Activated CD4-positive, alpha-beta T cell treated with anti-CD3 and anti-CD28 coated beads, Interleukin-2, amount 10 ng/mL, durations not matched to agents 24 days and 14 days (primary cell): ENCODE measurements around the gene PIK3C2A. TPM values are rescaled to one million over a fixed set of nuclear protein-coding genes. Genes with fewer than 3 reads are reported as not detected.

ENCODE experiments used
- DNase-seq: peaks from one replicate; pipeline ENCODE4 v3.0.0; 2022
- H3K27ac Mint-ChIP-seq: one replicate; pipeline ENCODE4 v1.8.0; 2022; ENCODE audit warnings: mild to moderate bottlenecking, mixed read lengths
- H3K27me3 Mint-ChIP-seq: one replicate; pipeline ENCODE4 v1.8.0; 2022; ENCODE audit warnings: mixed read lengths
- H3K36me3 Mint-ChIP-seq: one replicate; pipeline ENCODE4 v1.8.0; 2022; ENCODE audit warnings: low read depth, mild to moderate bottlenecking, mixed read lengths
- H3K4me1 Mint-ChIP-seq: one replicate; pipeline ENCODE4 v1.8.0; 2021; ENCODE audit warnings: mixed read lengths
- H3K4me3 Mint-ChIP-seq: one replicate; pipeline ENCODE4 v1.8.0; 2022; ENCODE audit warnings: mild to moderate bottlenecking, moderate library complexity, mixed read lengths
- H3K9me3 Mint-ChIP-seq: one replicate; pipeline ENCODE4 v1.8.0; 2021; ENCODE audit warnings: mixed read lengths
- intact Hi-C: fragments of 100-400 bp; cut with micrococcal nuclease; formaldehyde crosslinking; loops from one replicate; pipeline ENCODE4 v1.15.1; 2023
- total RNA-seq: library from RNA; stranded (reverse); gene quantifications from 2 replicates; pipeline ENCODE4 v1.2.3, GENCODE V29; 2022

Gene PIK3C2A
- total RNA-seq, 1 donor from 2014 or later = 35.3 TPM

GRCh38 chr11:17197431-17197898 is 10.3 kb downstream of the PIK3C2A start:
- peaks cover 22% of the 10 kb centered on the region for H3K36me3 Mint-ChIP-seq
- DNase-seq = no peak
- peaks cover 2% of the 10 kb centered on the region for H3K4me1 Mint-ChIP-seq
- intact Hi-C loops = no loop called here
- H3K4me3 Mint-ChIP-seq = no peak overlapping the region
- no peaks in the 10 kb centered on the region for H3K9me3 Mint-ChIP-seq
- H3K27ac Mint-ChIP-seq = no peak overlapping the region
- H3K27me3 Mint-ChIP-seq = no peaks in the 10 kb centered on the region

GRCh38 chr11:17188675-17189074 is 19.1 kb downstream of the PIK3C2A start:
- peaks cover 5% of the 10 kb centered on the region for H3K4me1 Mint-ChIP-seq
- no peaks in the 10 kb centered on the region for H3K27me3 Mint-ChIP-seq
- H3K27ac Mint-ChIP-seq = peak overlapping the region; percentile 17
- intact Hi-C loops = no loop called here
- H3K9me3 Mint-ChIP-seq = no peaks in the 10 kb centered on the region
- no peak overlapping the region for H3K4me3 Mint-ChIP-seq
- peaks cover 12% of the 10 kb centered on the region for H3K36me3 Mint-ChIP-seq
- no peak for DNase-seq

GRCh38 chr11:17186932-17187692 is 20.7 kb downstream of the PIK3C2A start:
- Mint-ChIP-seq H3K27me3 (no peaks in the 10 kb centered on the region), H3K27ac (no peak overlapping the region), H3K9me3 (no peaks in the 10 kb centered on the region), H3K4me1 (peaks cover 5% of the 10 kb centered on the region), H3K36me3 (peaks cover 7% of the 10 kb centered on the region), H3K4me3 (no peak overlapping the region)
- no peak for DNase-seq
- intact Hi-C loops = no loop called here

- DNase-seq = no peak
- Mint-ChIP-seq H3K4me1 (peaks cover 5% of the 10 kb centered on the region), H3K27me3 (no peaks in the 10 kb centered on the region), H3K36me3 (peaks cover 7% of the 10 kb centered on the region), H3K4me3 (no peak overlapping the region), H3K27ac (no peak overlapping the region), H3K9me3 (no peaks in the 10 kb centered on the region)
- intact Hi-C loops = no loop called here
These were observed 21.8 kb downstream of the PIK3C2A start for GRCh38 chr11:17185938-17186337.

- no peaks in the 10 kb centered on the region for H3K27me3 Mint-ChIP-seq
- peaks cover 6% of the 10 kb centered on the region for H3K36me3 Mint-ChIP-seq
- H3K4me3 Mint-ChIP-seq = no peak overlapping the region
- DNase-seq = no peak
- no peaks in the 10 kb centered on the region for H3K9me3 Mint-ChIP-seq
- peaks cover 5% of the 10 kb centered on the region for H3K4me1 Mint-ChIP-seq
- H3K27ac Mint-ChIP-seq = no peak overlapping the region
- intact Hi-C loops = no loop called here
These were observed 22.8 kb downstream of the PIK3C2A start for GRCh38 chr11:17184882-17185587.

GRCh38 chr11:17183836-17184235 is 23.9 kb downstream of the PIK3C2A start:
- intact Hi-C loops = no loop called here
- no peak for DNase-seq
- Mint-ChIP-seq H3K27ac (no peak overlapping the region), H3K27me3 (no peaks in the 10 kb centered on the region), H3K4me3 (no peak overlapping the region), H3K36me3 (peaks cover 6% of the 10 kb centered on the region), H3K9me3 (no peaks in the 10 kb centered on the region), H3K4me1 (peaks cover 5% of the 10 kb centered on the region)

GRCh38 chr11:17179970-17180369 is 27.8 kb downstream of the PIK3C2A start:
- Mint-ChIP-seq H3K27ac (no peak overlapping the region), H3K4me1 (no peaks in the 10 kb centered on the region), H3K27me3 (no peaks in the 10 kb centered on the region), H3K9me3 (no peaks in the 10 kb centered on the region), H3K36me3 (peaks cover 2% of the 10 kb centered on the region), H3K4me3 (no peak overlapping the region)
- no peak for DNase-seq
- intact Hi-C loops = no loop called here

- no peak for DNase-seq
- Mint-ChIP-seq H3K4me1 (no peaks in the 10 kb centered on the region), H3K36me3 (peaks cover 8% of the 10 kb centered on the region), H3K9me3 (no peaks in the 10 kb centered on the region), H3K27ac (no peak overlapping the region), H3K27me3 (no peaks in the 10 kb centered on the region), H3K4me3 (no peak overlapping the region)
- intact Hi-C loops = no loop called here
These were observed 34.5 kb downstream of the PIK3C2A start for GRCh38 chr11:17173332-17173731.

- Mint-ChIP-seq H3K36me3 (peaks cover 14% of the 10 kb centered on the region), H3K27ac (no peak overlapping the region), H3K9me3 (no peaks in the 10 kb centered on the region), H3K27me3 (no peaks in the 10 kb centered on the region), H3K4me3 (no peak overlapping the region), H3K4me1 (no peaks in the 10 kb centered on the region)
- DNase-seq = no peak
- intact Hi-C loops = no loop called here
These were observed 35.9 kb downstream of the PIK3C2A start for GRCh38 chr11:17171916-17172315.

GRCh38 chr11:17171343-17171742 is 36.4 kb downstream of the PIK3C2A start:
- H3K4me3 Mint-ChIP-seq = no peak overlapping the region
- peaks cover 14% of the 10 kb centered on the region for H3K36me3 Mint-ChIP-seq
- H3K27me3 Mint-ChIP-seq = no peaks in the 10 kb centered on the region
- H3K27ac Mint-ChIP-seq = no peak overlapping the region
- H3K9me3 Mint-ChIP-seq = no peaks in the 10 kb centered on the region
- DNase-seq = no peak
- intact Hi-C loops = no loop called here
- H3K4me1 Mint-ChIP-seq = no peaks in the 10 kb centered on the region

GRCh38 chr11:17169876-17170275 is 37.9 kb downstream of the PIK3C2A start:
- no peak overlapping the region for H3K27ac Mint-ChIP-seq
- H3K27me3 Mint-ChIP-seq = no peaks in the 10 kb centered on the region
- no peaks in the 10 kb centered on the region for H3K9me3 Mint-ChIP-seq
- no peak for DNase-seq
- intact Hi-C loops = no loop called here
- peaks cover 14% of the 10 kb centered on the region for H3K36me3 Mint-ChIP-seq
- H3K4me1 Mint-ChIP-seq = peaks cover 5% of the 10 kb centered on the region
- H3K4me3 Mint-ChIP-seq = no peak overlapping the region

GRCh38 chr11:17165247-17165890 is 42.4 kb downstream of the PIK3C2A start:
- intact Hi-C loops = no loop called here
- no peak overlapping the region for H3K4me3 Mint-ChIP-seq
- peaks cover 22% of the 10 kb centered on the region for H3K36me3 Mint-ChIP-seq
- no peaks in the 10 kb centered on the region for H3K9me3 Mint-ChIP-seq
- H3K4me1 Mint-ChIP-seq = peaks cover 27% of the 10 kb centered on the region
- no peak overlapping the region for H3K27ac Mint-ChIP-seq
- no peak for DNase-seq
- no peaks in the 10 kb centered on the region for H3K27me3 Mint-ChIP-seq

GRCh38 chr11:17164361-17165246 is 43.2 kb downstream of the PIK3C2A start:
- H3K36me3 Mint-ChIP-seq = peaks cover 26% of the 10 kb centered on the region
- no peaks in the 10 kb centered on the region for H3K27me3 Mint-ChIP-seq
- H3K9me3 Mint-ChIP-seq = no peaks in the 10 kb centered on the region
- no peak overlapping the region for H3K27ac Mint-ChIP-seq
- no peak for DNase-seq
- intact Hi-C loops = loop anchor here (5.0 kb wide), 1 partner anchor 43 kb away; the partner anchor contains the start of gene PIK3C2A
- peaks cover 29% of the 10 kb centered on the region for H3K4me1 Mint-ChIP-seq
- H3K4me3 Mint-ChIP-seq = no peak overlapping the region
